Hematopoietic multipotent progenitor cell treated with erythropoietin and hydrocortisone succinate and interleukin-3 and kit ligand, for 17 days (in vitro differentiated cells): Measurements from ENCODE around the gene PRDM16.
A peak's percentile ranks its signal among the peaks of the same experiment; 100 is the strongest.

Experiments
- DNase-seq: peaks from one replicate; pipeline ENCODE4 v3.0.0-alpha.2; 2015; ENCODE audit warnings: low spot score

The PRDM16 gene

GRCh38 chr1:3453203-3453761 lies 384.3 kb downstream of the PRDM16 start:
- DNase-seq: peak; percentile 39

- no peak for DNase-seq
Observed at GRCh38 chr1:3453891-3454810, 385.1 kb downstream of the PRDM16 start, which contains the start of gene ARHGEF16. Gene ARHGEF16 (plus strand): TSS chr1:3454665. CDS start chr1:3463085, 8,420 bp downstream.

- no peak for DNase-seq
Observed at GRCh38 chr1:3454811-3455618, 386.0 kb downstream of the PRDM16 start.

- DNase-seq: no peak
Observed at GRCh38 chr1:3455670-3456448, 386.9 kb downstream of the PRDM16 start.

- no peak for DNase-seq
Observed at GRCh38 chr1:3456449-3456963, 387.5 kb downstream of the PRDM16 start.

- DNase-seq: no peak
Observed at GRCh38 chr1:3456964-3457909, 388.2 kb downstream of the PRDM16 start.

- DNase-seq: no peak
Observed at GRCh38 chr1:3457910-3458883, 389.2 kb downstream of the PRDM16 start.

GRCh38 chr1:3459051-3459908 lies 390.3 kb downstream of the PRDM16 start:
- no peak for DNase-seq

- no peak for DNase-seq
Observed at GRCh38 chr1:3459940-3460671, 391.1 kb downstream of the PRDM16 start.

- no peak for DNase-seq
Observed at GRCh38 chr1:3460672-3461131, 391.7 kb downstream of the PRDM16 start.

- no peak for DNase-seq
Observed at GRCh38 chr1:3461238-3461933, 392.4 kb downstream of the PRDM16 start.

GRCh38 chr1:3461934-3462275 lies 392.9 kb downstream of the PRDM16 start:
- no peak for DNase-seq

- DNase-seq: no peak
Observed at GRCh38 chr1:3462356-3463012, 393.5 kb downstream of the PRDM16 start.

- no peak for DNase-seq
Observed at GRCh38 chr1:3463013-3463385, 394.0 kb downstream of the PRDM16 start.

- no peak for DNase-seq
Observed at GRCh38 chr1:3463408-3463863, 394.4 kb downstream of the PRDM16 start.
